PC-9 (cell line): ENCODE results near the gene SERINC2. TPM values are rescaled to one million over a fixed set of nuclear protein-coding genes. Genes with fewer than 3 reads are reported as not detected.

Experiments used
- BruUV-seq: library from RNA; stranded (reverse); fragments of 400-500 nt; replicated peaks from 2 replicates; lab custom pipeline; 2021; lab: Mats Ljungman, UMichigan
- CTCF ChIA-PET: fragments of 300-600 bp; sonication (Branson Sonifier 250); formaldehyde crosslinking; loops from one replicate; lab custom pipeline; 2022; ENCODE audit warnings: antibody characterized with exemption; lab: Charles Lee
- POLR2A ChIA-PET: fragments of 300-600 bp; sonication (Branson Sonifier 250); formaldehyde crosslinking; loops from one replicate; lab custom pipeline; 2022; ENCODE audit warnings: antibody characterized with exemption; ENCODE audit not compliant: unreplicated experiment; lab: Charles Lee
- DNase-seq, 2 experiments: peaks; one replicate each; pipeline versions ENCODE4 v3.0.0 to v3.0.0-alpha.2; 2015 to 2022; ENCODE audit warnings: mixed read lengths in 1 of 2
- H2AFZ ChIP-seq: fragments of 200-600 bp; sonication (generic); 2 replicates; pipeline ENCODE4 v1.8.1; 2017; ENCODE audit warnings: antibody characterized with exemption
- H3F3A ChIP-seq: fragments of 200-600 bp; sonication (generic); 2 replicates; pipeline ENCODE4 v1.8.1; 2017; ENCODE audit warnings: antibody characterized with exemption, mild to moderate bottlenecking, low read depth; ENCODE audit not compliant: insufficient read depth
- H3K27ac ChIP-seq: fragments of 200-600 bp; sonication (generic); 2 replicates; pipeline ENCODE4 v1.6.1; 2016; ENCODE audit warnings: mixed run types
- H3K27me3 ChIP-seq: fragments of 200-600 bp; sonication (generic); 2 replicates; pipeline ENCODE4 v1.6.1; 2016; ENCODE audit warnings: low read depth, mixed run types; ENCODE audit not compliant: insufficient read depth
- H3K36me3 ChIP-seq: fragments of 200-600 bp; sonication (generic); 2 replicates; pipeline ENCODE4 v1.6.1; 2016; ENCODE audit warnings: low read depth, mixed run types
- H3K4me1 ChIP-seq: fragments of 200-600 bp; sonication (generic); replicated peaks from 2 replicates; pipeline ENCODE4 v1.6.1; 2016; ENCODE audit warnings: mixed run types; ENCODE audit not compliant: insufficient read depth
- H3K4me2 ChIP-seq: fragments of 200-600 bp; sonication (generic); 2 replicates; pipeline ENCODE4 v1.6.1; 2017; ENCODE audit warnings: mixed run types
- H3K4me3 ChIP-seq: fragments of 200-600 bp; sonication (generic); 2 replicates; pipeline ENCODE4 v1.6.1; 2016; ENCODE audit warnings: mixed run types
- H3K79me2 ChIP-seq: fragments of 200-600 bp; sonication (generic); 2 replicates; pipeline ENCODE4 v1.6.1; 2017; ENCODE audit warnings: low read depth, mixed run types
- H3K9me2 ChIP-seq: fragments of 200-600 bp; sonication (generic); 2 replicates; pipeline ENCODE4 v1.8.1; 2017; ENCODE audit warnings: mild to moderate bottlenecking; ENCODE audit not compliant: insufficient read depth
- H3K9me3 ChIP-seq: fragments of 200-600 bp; sonication (generic); 2 replicates; pipeline ENCODE4 v1.8.1; 2016; ENCODE audit warnings: low read depth; ENCODE audit not compliant: insufficient read depth
- H4K20me1 ChIP-seq: fragments of 200-600 bp; sonication (generic); 2 replicates; pipeline ENCODE4 v1.8.1; 2017; ENCODE audit not compliant: insufficient read depth
- CTCF ChIP-seq: fragments of 200-600 bp; sonication (generic); conservative IDR thresholded peaks from 2 replicates; pipeline ENCODE4 v1.6.1; 2017; ENCODE audit warnings: mixed run types, antibody characterized with exemption, mild to moderate bottlenecking, moderate library complexity
- EZH2 ChIP-seq: fragments of 200-600 bp; sonication (generic); IDR thresholded peaks from 2 replicates; pipeline ENCODE4 v1.8.0; 2017; ENCODE audit warnings: antibody characterized with exemption, low read depth
- intact Hi-C: fragments of 100-400 bp; cut with micrococcal nuclease; formaldehyde crosslinking; loops from one replicate; pipeline ENCODE4 v1.10.0; 2022; ENCODE audit not compliant: unreplicated experiment
- total RNA-seq: library from RNA; stranded (reverse); gene quantifications from 2 replicates; pipeline ENCODE4 v1.2.3, GENCODE V29; 2021

The SERINC2 gene
- total RNA-seq, 1 experiment from 2014 or later = 36.0 TPM

GRCh38 chr1:31407029-31407626 lies 5.9 kb upstream of the SERINC2 start:
- Histone ChIP-seq H3K9me3 (no peaks in the 10 kb centered on the region), H3F3A (no peaks in the 10 kb centered on the region), H3K4me3 (no peak overlapping the region), H4K20me1 (no peaks in the 10 kb centered on the region), H3K4me2 (no peak overlapping the region), H3K27ac (no peak overlapping the region), H3K79me2 (no peaks in the 10 kb centered on the region), H2AFZ (no peak overlapping the region), H3K27me3 (no peaks in the 10 kb centered on the region), H3K36me3 (no peaks in the 10 kb centered on the region), H3K4me1 (0 out of 2 replicates have a peak, but pooled peaks cover under 1% of the 10 kb centered on the region), H3K9me2 (no peaks in the 10 kb centered on the region)
- no peak for DNase-seq
- POLR2A ChIA-PET = no interaction called here
- no TSS peak for BruUV-seq
- CTCF ChIA-PET = no interaction called here
- intact Hi-C loops = no loop called here
- TF ChIP-seq EZH2 (no peak), CTCF (no peak)

GRCh38 chr1:31408788-31409318 lies 4.2 kb upstream of the SERINC2 start:
- Histone ChIP-seq H3K9me3 (no peaks in the 10 kb centered on the region), H3K27me3 (no peaks in the 10 kb centered on the region), H3K27ac (no peak overlapping the region), H3K4me3 (no peak overlapping the region), H3K4me1 (peaks cover 6% of the 10 kb centered on the region), H3K36me3 (no peaks in the 10 kb centered on the region), H3K9me2 (no peaks in the 10 kb centered on the region), H3K79me2 (peaks cover 7% of the 10 kb centered on the region; the same call in 1 of the 2 replicates), H3K4me2 (no peak overlapping the region), H3F3A (no peaks in the 10 kb centered on the region), H2AFZ (no peak overlapping the region), H4K20me1 (no peaks in the 10 kb centered on the region)
- TF ChIP-seq EZH2 (no peak), CTCF (no peak)
- ChIA-PET CTCF (no interaction called here), POLR2A (no interaction called here)
- intact Hi-C loops = no loop called here
- no peak for DNase-seq
- no TSS peak for BruUV-seq

- H3K4me2 ChIP-seq = no peak overlapping the region
- peaks cover 14% of the 10 kb centered on the region for H3K4me1 ChIP-seq
- no peaks in the 10 kb centered on the region for H3K9me2 ChIP-seq
- no peak overlapping the region for H2AFZ ChIP-seq
- peaks cover 20% of the 10 kb centered on the region; the same call in 1 of the 2 replicates for H3K79me2 ChIP-seq
- no TSS peak for BruUV-seq
- CTCF ChIA-PET = no interaction called here
- H3F3A ChIP-seq = no peaks in the 10 kb centered on the region; the same call in 1 of the 2 replicates
- no peak for TF ChIP-seq CTCF
- no peak for TF ChIP-seq EZH2
- H3K36me3 ChIP-seq = no peaks in the 10 kb centered on the region; the same call in 1 of the 2 replicates
- H3K4me3 ChIP-seq = no peak overlapping the region
- H4K20me1 ChIP-seq = no peaks in the 10 kb centered on the region
- intact Hi-C loops = no loop called here
- no peak overlapping the region for H3K27ac ChIP-seq
- H3K27me3 ChIP-seq = no peaks in the 10 kb centered on the region
- no peaks in the 10 kb centered on the region for H3K9me3 ChIP-seq
- POLR2A ChIA-PET = interaction anchor here (0.6 kb wide), 1 partner anchor 228 kb away, joined by 3 read pairs; no protein-coding TSS in a partner anchor
- no peak for DNase-seq
Measured at GRCh38 chr1:31409946-31410858, 2.8 kb upstream of the SERINC2 start.
